GM18951 (cell line): ENCODE measurements around the gene DISP1.

ENCODE experiments used
- POLR2A ChIP-seq: IDR thresholded peaks from 4 replicates; pipeline ENCODE4 v1.6.1; 2011; ENCODE audit warnings: mild to moderate bottlenecking; ENCODE audit not compliant: insufficient read length, insufficient read depth; ENCODE audit errors: extremely low read depth
- in situ Hi-C: fragments of 300-500 bp; cut with MboI; formaldehyde crosslinking; loops from one replicate; pipeline ENCODE4 v1.12.0; 2022; ENCODE audit warnings: low sequenced_read_pairs, mixed read lengths, inconsistent platforms; ENCODE audit not compliant: unreplicated experiment

Gene DISP1

DNA sequence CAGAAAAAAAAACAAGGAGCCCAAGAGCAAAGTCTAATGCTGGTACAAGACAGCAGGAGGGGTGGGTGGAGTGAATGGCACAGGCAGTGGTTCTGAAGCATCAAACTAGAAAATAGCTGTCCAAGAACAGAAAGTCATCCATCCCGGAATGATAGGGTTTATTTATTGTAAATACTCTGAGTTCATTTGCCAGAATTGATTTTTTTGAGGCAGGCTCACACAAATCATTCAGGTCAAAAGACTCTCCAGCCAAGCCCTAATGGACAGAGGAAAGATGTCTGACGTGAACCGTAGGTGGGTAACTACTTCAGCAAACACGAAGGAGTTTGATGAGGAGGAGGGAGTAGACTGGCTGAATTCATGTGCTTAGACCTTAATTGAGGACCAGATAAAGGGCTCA is 13.8 kb upstream of the DISP1 start:
- in situ Hi-C loops = no loop called here
- no peak for TF ChIP-seq POLR2A

DNA sequence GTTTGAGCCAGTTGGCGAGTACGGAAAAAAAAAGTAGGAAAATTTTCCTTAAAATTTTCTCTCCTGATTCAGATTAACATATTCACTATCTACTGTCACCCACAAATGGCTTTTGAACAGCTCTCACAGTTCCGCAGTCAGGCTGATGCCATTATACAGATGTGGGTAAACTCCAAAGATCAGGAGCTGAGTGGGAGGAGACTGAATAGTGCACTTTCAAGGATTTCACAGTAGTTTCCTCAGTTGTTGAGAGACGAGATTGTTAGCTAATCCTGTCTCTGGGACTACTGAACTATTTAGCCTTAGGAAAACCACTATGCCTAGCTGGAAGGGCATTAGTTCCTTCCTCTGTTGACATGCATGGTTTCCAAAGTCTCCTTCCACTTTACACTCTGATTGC is 3.2 kb upstream of the DISP1 start:
- no peak for TF ChIP-seq POLR2A
- in situ Hi-C loops = no loop called here

DNA sequence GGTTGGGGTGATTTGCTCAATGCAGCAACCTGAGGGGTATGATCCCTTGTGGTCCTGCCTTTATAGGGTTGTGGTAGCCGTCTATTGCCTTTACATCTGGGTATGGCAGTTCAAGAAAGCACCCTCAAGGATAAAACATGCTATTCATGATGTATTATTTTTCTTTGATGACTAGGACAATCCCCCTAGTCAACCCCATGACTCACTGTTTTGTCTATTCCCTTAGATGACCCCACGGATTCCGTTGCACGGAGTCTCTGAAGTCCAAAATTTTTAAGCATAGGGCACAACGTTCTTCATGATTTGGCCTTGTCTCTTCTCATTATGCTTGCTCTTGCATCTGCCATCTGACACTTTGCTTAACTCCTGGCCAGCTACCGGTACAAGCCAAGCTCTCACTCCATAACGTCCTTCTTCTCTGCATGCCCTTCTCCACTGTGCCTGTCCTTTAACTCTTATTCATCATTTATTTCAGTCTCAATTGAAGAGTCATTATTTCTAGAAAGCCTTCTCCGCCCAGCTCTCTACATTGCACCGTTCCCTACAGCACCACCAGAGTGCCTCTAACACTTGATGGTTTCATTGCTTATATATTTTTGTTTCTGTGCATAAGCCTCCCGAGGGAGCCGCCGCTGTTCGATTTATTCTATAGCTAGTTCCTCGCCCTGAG is 838 bp upstream of the DISP1 start:
- in situ Hi-C loops = no loop called here

DNA sequence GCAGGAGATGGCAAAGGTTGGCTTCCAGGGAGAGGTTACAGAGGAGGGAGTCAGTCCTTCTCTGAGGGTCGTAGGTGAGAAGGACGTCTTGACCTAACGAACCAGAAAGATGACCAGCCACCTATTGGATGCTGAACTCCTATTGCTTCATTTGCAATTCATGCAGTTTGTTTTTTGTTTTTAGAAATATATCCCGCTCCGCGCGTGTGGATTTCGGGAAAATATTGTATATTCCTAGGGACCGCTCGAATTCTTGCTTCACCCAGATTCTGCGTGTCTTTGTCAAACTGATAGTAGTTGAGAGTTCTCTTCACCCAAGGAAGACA is 564 bp downstream of the DISP1 start:
- no peak for TF ChIP-seq POLR2A
- in situ Hi-C loops = no loop called here

More for the DNA sequence above, 838 bp upstream of the DISP1 start:
- TF ChIP-seq POLR2A = no peak

DNA sequence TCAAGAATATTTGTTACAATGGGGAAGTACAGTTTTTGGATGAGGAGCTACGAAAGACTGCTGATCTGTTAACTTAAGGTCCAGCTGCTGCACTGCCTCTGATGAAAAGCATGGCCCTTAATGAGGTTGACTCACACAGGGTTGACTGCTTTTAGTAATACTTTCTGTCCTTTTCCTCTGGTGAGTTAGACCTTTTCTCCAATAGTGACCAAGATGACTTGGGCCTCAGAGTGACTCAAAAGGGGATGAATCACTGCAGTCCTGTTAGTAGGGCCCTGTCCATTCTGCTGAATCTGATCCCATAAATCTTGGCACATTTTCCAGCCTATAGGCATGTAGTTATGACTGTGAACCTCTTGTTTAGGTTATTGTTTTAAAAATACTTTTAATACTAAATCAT is 2.7 kb downstream of the DISP1 start:
- TF ChIP-seq POLR2A = no peak
- in situ Hi-C loops = no loop called here

DNA sequence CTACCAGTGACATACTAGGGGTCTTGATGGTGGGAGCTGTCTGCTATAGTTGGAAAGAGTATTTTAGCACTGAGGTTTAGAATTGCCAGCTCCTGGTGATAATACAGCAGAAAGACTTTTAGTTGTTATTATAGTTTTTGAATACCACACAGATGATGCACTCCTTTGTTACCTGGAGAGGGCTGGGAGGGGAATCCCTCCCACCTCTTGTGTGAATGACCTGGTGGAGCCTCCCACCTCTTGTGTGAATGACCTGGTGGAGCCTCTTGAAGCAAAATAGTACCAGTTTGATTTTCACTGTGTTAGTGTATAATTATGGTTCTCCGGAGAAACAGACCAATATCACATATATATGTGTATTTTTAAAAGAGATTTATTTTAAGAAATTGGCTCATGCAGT is 3.3 kb downstream of the DISP1 start:
- in situ Hi-C loops = no loop called here
- TF ChIP-seq POLR2A = no peak

DNA sequence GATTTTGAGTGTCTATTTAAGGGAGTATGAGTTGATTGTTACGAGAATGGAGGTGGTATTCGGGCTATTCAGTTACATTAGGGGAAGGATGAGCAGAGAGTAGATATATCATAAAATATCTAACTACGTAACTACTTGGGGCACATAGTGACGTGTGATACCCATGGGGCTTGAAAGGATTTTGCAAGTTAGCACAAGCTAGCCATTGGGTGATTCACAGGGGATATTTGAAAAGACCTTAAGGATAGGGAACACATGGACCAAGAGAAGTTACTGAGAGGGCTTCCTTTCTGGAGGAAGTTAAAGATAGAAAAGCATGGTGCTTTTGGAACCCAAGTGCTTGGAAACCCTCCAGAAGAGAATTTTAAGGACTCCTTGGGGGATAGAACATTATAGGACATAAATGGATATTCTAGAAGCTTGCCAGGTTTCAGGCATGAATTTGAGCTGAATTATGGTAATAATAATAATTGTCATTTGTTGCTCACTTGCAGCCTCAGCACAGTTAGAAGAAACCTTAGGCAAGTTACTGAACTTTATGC is 5.4 kb downstream of the DISP1 start:
- in situ Hi-C loops = no loop called here
- no peak for TF ChIP-seq POLR2A

DNA sequence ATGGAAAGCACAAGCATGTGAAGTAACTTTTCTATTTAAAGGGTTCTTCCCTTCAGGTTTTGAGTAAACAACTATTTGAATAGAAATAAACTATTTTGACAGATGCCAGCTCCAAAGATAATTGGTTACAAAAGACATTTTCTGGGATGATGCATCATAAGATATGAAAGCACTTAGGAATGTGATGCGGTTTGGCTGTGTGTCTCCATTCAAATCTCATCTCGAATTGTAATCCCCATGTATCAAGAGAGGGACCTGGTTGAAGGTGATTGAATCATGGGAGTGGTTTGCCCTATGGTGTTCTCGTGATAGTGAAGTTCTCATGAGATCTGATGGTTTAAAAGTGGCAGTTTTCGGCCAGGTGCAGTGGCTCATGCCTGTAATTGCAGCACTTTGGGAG is 6.4 kb downstream of the DISP1 start:
- TF ChIP-seq POLR2A = no peak
- in situ Hi-C loops = no loop called here

DNA sequence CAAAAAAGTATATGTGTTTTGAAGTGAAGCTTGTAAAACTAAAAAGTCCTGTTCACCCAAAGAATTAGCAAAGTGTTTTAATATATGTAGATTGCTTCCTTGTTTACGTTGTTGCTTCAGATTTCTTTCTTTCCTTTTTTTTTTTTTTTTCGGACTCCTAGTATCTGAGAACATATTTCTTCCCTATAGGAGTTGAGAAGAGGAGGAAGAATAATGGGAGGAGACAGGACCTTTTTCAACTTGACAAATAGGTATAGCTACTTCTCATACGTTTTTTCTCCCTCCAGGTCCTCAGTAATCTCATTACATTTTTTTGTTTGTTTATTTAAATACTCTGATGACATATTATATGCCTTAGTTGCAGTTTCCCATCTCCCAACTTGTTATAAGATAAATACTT is 8.9 kb downstream of the DISP1 start:
- in situ Hi-C loops = no loop called here
- no peak for TF ChIP-seq POLR2A

DNA sequence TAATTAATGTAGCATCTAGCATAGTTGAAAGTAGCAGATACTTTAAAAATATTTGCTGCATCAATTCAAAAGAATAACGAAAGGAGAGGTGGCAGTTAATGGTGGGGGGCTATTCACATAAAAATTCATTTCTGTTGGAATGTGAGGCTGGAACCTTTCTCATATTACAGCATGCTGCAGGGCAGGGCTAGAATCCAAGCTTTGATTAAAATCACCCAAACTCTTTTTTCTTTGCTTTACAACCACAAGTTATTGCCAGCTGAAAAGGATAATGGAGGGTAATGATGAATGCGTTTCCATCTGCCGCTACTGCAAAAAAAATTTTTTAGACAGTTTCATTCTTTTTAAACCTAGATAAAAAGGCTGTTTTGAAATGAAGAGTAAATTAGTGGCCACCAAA is 9.8 kb downstream of the DISP1 start:
- no peak for TF ChIP-seq POLR2A
- in situ Hi-C loops = no loop called here

DNA sequence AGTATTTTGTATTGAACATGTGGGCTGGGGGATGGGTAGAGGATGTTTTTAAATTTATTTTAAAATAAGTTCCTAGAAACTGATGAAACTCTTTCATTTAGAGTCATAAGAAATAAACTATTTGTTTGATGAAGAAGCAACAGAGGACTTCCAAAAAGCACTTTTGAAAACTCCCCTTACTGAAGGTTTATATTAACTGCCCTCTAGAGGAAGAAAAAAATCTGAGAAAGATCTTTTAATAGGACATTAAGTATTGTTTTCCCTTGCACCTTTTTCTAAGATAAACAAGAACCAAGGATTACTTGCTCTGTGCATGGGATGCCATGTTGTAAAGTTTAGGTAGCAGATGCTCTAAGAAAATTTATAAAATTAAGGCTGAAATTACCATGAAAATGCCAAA is 14.1 kb downstream of the DISP1 start:
- no peak for TF ChIP-seq POLR2A
- in situ Hi-C loops = no loop called here

DNA sequence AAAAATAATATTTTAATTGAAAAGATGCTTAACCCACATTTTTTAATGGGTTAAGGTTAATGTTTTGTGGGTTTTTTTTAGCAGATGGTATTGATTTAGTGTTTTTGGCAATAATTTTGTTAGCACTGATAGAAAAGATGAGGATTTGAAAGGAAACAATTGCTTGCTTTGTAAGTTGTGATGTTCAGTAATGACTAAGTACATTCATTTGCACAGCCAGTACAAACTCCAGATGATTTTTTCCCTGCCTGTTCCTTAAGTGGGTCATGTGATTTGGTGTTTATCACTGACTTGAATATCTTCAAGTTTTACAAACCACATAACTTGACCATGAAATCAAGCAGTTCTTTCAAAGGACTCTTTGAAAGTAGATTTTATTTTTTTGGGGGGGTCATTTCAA is 15.0 kb downstream of the DISP1 start:
- TF ChIP-seq POLR2A = no peak
- in situ Hi-C loops = no loop called here

DNA sequence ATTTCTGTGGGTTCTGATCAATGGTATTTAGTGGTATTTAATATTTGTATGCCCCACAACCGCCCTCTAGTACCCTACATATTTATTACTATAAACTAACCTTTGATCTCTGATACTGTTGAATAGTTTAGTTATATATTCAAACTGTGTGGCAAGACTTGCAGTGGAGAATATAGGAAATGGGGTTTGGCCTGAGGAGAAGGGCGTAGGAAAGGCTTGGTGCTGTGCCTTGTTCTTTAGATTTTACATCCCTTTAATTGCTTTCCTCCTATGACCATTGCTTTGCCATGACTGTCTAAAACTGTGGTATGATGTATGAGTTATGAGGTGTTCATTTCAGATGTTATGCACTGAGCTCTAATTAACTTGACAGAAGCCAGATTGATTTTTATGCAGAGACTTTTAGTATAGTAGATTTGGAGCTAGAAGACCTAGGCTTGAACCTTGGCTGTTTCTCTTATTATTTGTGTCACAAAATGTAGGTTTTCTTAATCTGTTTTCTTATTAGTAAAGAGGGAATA is 18.6 kb downstream of the DISP1 start:
- in situ Hi-C loops = no loop called here
- TF ChIP-seq POLR2A = no peak
